SK-N-MC (cell line): ENCODE data around the gene S1PR2.

Experiments used
- DNase-seq: peaks from one replicate; pipeline ENCODE4 v3.0.0-alpha.2; 2011; ENCODE audit warnings: low read depth, low spot score
- H3K27ac ChIP-seq: fragments of 200-600 bp; sonication (generic); 2 replicates; pipeline ENCODE4 v1.5.1; 2016; ENCODE audit warnings: mixed run types
- H3K36me3 ChIP-seq: fragments of 200-600 bp; sonication (generic); 2 replicates; pipeline ENCODE4 v1.6.1; 2017; ENCODE audit warnings: antibody characterized with exemption, low read length, mixed read lengths; ENCODE audit not compliant: insufficient read depth
- H3K4me3 ChIP-seq: fragments of 200-600 bp; sonication (generic); 2 replicates; pipeline ENCODE4 v1.5.1; 2016
- H3K9ac ChIP-seq: fragments of 200-600 bp; sonication (generic); 2 replicates; pipeline ENCODE4 v1.8.0; 2017; ENCODE audit warnings: mixed run types, mixed read lengths; ENCODE audit not compliant: insufficient read length
- H3K9me3 ChIP-seq: fragments of 200-600 bp; sonication (generic); 2 replicates; pipeline ENCODE4 v1.6.1; 2017; ENCODE audit warnings: low read depth, mild to moderate bottlenecking, antibody characterized with exemption, low read length, moderate library complexity, mixed read lengths
- EZH2 ChIP-seq: fragments of 200-600 bp; sonication (generic); IDR thresholded peaks from one replicate; pipeline ENCODE4 v1.6.1; 2017; ENCODE audit warnings: antibody characterized with exemption
- FOXP2 ChIP-seq: optimal IDR thresholded peaks from 2 replicates; pipeline ENCODE3; 2011; ENCODE audit warnings: mild to moderate bottlenecking, moderate library complexity; ENCODE audit not compliant: insufficient read depth; ENCODE audit errors: extremely low read length, control extremely low read depth
- POLR2AphosphoS5 ChIP-seq: IDR thresholded peaks from 2 replicates; pipeline ENCODE4 v1.6.1; 2012; ENCODE audit warnings: mild to moderate bottlenecking, low read depth, low read length, borderline replicate concordance

The S1PR2 gene

GRCh38 chr19:10228393-10228792 is 2.7 kb downstream of the S1PR2 start:
- no peak overlapping the region for H3K4me3 ChIP-seq
- no peak overlapping the region for H3K9ac ChIP-seq
- TF ChIP-seq FOXP2 = no peak
- TF ChIP-seq POLR2AphosphoS5 = no peak
- TF ChIP-seq EZH2 = no peak
- H3K27ac ChIP-seq = no peak overlapping the region
- DNase-seq = no peak
- no peaks in the 10 kb centered on the region for H3K9me3 ChIP-seq
- H3K36me3 ChIP-seq = no peaks in the 10 kb centered on the region; the same call in 1 of the 2 replicates

- no peak overlapping the region for H3K27ac ChIP-seq
- no peaks in the 10 kb centered on the region; the same call in 1 of the 2 replicates for H3K36me3 ChIP-seq
- no peak for DNase-seq
- no peaks in the 10 kb centered on the region for H3K9me3 ChIP-seq
- no peak for TF ChIP-seq EZH2
- no peak for TF ChIP-seq POLR2AphosphoS5
- TF ChIP-seq FOXP2 = no peak
- H3K4me3 ChIP-seq = peak overlapping the region; percentile 38
- no peak overlapping the region for H3K9ac ChIP-seq
Observed at GRCh38 chr19:10227026-10227971, 3.8 kb downstream of the S1PR2 start.

DNA sequence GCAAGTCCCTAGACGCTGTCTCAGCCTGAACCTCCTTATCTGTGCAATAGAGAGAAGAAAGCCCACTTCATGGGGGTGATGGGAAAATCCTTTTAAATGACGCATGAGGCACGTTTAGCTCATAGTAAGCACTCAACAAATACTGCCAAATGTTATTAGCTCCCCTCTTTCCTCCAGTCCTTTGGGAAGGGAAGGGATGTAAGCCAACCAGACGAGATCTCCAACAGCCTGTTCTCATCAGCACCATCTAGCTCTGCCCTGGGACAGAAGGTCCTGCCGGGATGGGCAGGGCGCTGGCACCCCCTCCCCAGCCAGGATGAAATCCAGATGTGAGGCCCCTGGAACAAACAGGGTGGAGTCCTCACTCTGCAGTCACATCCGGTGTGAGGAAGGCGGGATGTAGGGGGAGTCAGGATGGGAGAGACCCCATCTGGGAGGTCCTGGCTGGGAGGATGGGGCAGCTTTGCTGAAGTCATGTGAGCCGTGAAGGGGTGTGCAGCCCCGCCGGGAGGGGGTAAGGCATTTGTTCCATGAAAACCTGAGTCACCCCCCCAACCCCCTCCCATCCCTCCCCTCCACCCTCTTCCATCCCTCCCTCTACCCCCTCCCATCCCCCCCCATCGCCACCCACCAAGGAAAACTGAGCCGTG is 4.6 kb downstream of the S1PR2 start:
- Histone ChIP-seq H3K9ac (no peak overlapping the region), H3K4me3 (peak overlapping the region; percentile 38; the same call in 1 of the 2 replicates), H3K36me3 (no peaks in the 10 kb centered on the region; the same call in 1 of the 2 replicates), H3K27ac (peak overlapping the region; percentile 22), H3K9me3 (no peaks in the 10 kb centered on the region)
- TF ChIP-seq EZH2 (no peak), FOXP2 (no peak), POLR2AphosphoS5 (no peak)
- no peak for DNase-seq

- TF ChIP-seq FOXP2 (no peak), EZH2 (no peak), POLR2AphosphoS5 (no peak)
- H3K9me3 ChIP-seq = no peaks in the 10 kb centered on the region
- H3K27ac ChIP-seq = peak overlapping the region; percentile 22
- no peak overlapping the region for H3K9ac ChIP-seq
- DNase-seq = no peak
- H3K36me3 ChIP-seq = no peaks in the 10 kb centered on the region; the same call in 1 of the 2 replicates
- H3K4me3 ChIP-seq = no peak overlapping the region
Observed at GRCh38 chr19:10226021-10226375, 5.1 kb downstream of the S1PR2 start.

DNA sequence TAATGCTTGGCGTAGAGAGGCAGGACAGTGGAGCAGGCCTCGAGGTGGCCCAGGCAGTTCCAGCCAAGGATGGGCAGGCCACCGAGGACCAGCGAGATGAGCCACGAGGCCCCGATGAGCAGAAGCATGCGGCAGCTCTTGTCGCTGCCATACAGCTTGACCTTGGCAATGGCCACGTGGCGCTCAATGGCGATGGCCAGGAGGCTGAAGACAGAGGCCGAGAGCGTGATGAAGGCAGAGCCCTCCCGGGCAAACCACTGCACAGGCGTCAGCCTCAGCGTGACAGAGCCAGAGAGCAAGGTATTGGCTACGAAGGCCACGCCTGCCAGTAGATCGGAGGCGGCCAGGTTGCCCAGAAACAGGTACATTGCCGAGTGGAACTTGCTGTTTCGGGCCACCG is 6.8 kb downstream of the S1PR2 start:
- DNase-seq = no peak
- H3K36me3 ChIP-seq = no peaks in the 10 kb centered on the region; the same call in 1 of the 2 replicates

DNA sequence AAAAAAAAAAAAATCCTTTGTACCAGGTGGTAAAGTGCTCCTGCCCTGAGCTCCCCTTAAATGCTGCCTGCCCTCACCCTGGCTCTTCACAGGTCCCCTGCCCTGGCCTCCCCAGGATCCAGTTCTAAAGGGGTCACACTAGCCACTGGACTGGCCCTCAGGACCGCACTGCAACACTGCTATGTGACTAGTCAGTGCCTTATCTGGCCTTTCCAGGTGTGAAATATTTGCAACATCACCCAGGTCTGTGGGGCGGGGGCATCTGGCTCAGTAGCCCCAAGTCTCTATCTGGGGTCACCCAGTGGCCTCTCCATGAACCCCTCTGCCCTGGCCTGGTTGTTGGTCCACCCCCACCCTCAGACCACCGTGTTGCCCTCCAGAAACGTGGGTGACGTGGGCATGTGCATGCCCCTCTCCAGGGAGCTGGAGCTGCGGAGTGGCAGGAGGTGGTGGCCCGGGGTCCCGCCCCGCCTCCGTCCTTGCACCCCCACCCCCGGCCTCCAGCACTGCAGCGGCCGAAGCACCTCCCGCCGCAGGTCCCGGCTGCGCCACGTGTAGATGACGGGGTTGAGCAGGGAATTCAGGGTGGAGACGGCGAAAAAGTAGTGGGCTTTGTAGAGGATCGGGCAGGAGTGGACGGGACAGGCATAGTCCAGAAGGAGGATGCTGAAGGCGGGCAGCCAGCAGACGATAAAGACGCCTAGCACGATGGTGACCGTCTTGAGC is 7.5 kb downstream of the S1PR2 start:
- no peak for TF ChIP-seq EZH2
- TF ChIP-seq POLR2AphosphoS5 = no peak
- TF ChIP-seq FOXP2 = no peak
- H3K27ac ChIP-seq = no peak overlapping the region
- H3K4me3 ChIP-seq = no peak overlapping the region
- no peak for DNase-seq
- no peak overlapping the region for H3K9ac ChIP-seq
- H3K9me3 ChIP-seq = no peaks in the 10 kb centered on the region
- H3K36me3 ChIP-seq = no peaks in the 10 kb centered on the region; the same call in 1 of the 2 replicates

More for the DNA sequence above, 6.8 kb downstream of the S1PR2 start:
- Histone ChIP-seq H3K9me3 (no peaks in the 10 kb centered on the region), H3K9ac (no peak overlapping the region), H3K27ac (no peak overlapping the region), H3K4me3 (no peak overlapping the region)
- no peak for TF ChIP-seq FOXP2
- TF ChIP-seq POLR2AphosphoS5 = no peak
- TF ChIP-seq EZH2 = no peak

DNA sequence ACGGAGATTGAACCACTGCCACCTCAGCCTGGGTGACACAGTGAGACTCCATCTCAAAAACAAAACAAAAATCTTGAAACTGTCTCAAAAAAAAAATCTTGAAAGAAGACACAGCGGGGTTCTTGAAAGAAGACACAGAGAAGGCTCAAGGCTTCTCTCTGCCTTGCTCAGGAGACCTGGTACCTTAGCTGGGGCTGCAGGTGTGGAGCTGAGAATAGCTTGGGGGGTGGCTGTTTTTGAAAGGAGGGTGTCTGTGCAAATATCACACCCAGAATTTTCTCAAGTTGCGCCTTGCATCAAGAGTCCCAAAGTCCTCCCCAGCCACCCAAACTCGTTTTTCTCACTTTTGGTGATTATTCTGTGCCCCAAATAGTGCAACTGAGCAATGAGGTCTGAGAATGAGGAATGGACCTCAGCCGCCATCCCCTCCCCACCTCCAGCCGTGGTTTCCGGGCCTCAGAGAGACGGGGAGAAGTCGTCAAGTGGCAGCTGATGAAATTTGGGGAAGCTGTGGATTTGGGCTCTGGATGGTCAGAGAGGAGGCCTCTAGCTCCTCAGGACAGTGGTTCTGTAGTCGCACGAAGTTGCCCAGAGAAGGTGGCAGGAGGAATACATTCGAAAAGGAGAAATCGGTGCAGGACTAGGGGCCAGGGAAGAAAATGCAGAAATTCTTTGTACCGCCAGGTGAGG is 8.8 kb downstream of the S1PR2 start:
- H3K9me3 ChIP-seq = no peaks in the 10 kb centered on the region

More for the DNA sequence above, 8.8 kb downstream of the S1PR2 start:
- Histone ChIP-seq H3K9ac (no peak overlapping the region), H3K27ac (no peak overlapping the region), H3K4me3 (no peak overlapping the region), H3K36me3 (no peaks in the 10 kb centered on the region; the same call in 1 of the 2 replicates)
- DNase-seq = no peak
- TF ChIP-seq EZH2 (no peak), POLR2AphosphoS5 (no peak), FOXP2 (no peak)
